ENCODE measurements around the gene THAP4.

The THAP4 gene

DNA sequence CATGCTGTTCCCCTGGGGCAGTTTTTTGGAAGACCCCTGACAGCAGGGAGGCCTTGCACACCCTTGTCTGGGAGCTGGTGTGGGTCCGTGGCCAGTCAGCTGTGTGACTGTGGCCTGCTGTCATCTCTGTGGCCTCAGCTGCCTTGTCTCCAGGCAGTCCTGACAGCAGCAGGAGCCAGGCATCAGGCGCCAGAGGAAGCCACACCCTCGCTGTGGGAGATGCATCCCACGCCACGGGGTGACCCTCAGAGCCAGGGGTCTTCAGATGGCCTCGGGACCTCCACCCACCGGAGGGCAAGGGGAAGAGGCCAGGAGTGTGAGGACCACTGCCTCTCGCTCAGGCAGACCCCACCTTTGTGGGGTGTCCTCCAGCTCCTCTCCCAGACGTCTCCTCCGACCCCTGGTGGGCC is 73.4 kb downstream of the THAP4 start:
- DNase-seq (ENCODE audit: low read depth) = no peak

DNA sequence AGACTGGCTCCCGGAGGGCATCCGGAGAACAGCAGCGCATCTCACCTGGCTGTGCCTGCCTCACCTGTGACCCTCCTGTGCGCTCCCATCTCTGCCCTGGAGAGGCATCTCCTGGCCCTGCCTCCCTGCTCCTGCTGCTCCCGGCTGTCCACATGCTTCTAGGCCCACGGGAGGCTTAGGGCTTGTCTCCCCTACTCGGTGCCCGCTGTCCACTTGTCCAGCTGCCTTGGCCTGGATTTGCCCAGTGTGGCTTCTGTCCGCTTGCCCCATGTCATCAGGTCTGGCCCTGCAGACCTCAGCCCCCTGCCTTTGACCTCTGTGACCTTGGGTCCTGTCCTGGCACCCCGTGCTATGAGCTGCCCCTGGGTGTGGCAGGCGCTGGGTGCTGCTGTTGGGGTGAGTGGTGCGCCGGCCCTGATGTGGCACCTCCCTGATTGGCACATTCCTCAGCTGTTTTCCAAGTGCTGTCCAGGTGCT is 73.9 kb downstream of the THAP4 start:
- no peak for DNase-seq (ENCODE audit: low read depth)

DNA sequence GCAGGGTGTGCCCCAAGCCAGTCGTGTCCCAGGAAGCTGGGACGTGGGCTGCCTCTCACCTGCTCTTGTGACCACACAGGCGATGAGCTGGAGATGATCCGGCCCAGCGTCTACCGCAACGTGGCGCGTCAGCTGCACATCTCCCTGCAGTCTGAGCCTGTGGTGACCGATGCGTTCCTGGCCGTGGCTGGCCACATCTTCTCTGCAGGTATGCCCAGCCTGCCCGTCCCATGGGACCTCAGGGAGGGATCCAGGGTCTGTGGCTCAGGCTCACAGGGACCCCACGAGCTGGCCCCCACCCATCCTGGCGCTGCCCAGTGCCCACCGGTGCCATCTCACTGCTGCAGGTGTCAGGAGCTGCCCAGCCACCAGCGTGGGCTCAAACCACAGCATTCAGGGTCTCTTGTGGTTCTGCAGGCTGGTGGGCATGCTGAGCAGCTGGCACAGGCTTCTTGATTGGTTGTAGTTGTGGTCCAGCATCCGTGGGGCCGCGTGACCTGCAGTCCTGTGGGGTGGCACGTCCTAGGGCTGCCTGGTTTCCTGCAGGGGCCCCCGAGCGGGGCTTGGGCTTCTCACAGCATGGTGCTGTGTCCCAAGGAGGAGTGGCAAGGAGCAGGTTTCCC is 74.6 kb downstream of the THAP4 start:
- DNase-seq (ENCODE audit: low read depth) = no peak

DNA sequence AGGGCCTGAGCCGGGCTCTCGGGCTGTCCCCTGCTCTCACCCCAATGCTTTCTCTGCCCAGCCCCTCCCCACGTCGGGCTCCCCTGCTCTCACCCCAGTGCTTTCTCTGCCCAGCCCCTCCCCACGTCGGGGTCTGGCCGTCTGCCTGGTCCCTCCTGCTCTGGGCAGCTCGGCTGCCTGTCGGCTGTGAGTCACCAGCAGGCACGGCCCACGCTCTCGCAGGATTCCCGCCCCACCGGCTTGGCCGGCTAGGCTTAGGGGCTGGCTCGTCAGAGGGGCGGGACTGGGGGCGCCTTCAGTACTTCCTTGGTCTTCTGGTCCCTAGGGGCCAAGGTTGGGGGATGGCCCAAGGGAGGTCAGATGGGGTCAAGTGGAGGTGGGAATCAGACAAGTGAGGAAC is 75.1 kb downstream of the THAP4 start:
- DNase-seq (ENCODE audit: low read depth) = no peak

DNA sequence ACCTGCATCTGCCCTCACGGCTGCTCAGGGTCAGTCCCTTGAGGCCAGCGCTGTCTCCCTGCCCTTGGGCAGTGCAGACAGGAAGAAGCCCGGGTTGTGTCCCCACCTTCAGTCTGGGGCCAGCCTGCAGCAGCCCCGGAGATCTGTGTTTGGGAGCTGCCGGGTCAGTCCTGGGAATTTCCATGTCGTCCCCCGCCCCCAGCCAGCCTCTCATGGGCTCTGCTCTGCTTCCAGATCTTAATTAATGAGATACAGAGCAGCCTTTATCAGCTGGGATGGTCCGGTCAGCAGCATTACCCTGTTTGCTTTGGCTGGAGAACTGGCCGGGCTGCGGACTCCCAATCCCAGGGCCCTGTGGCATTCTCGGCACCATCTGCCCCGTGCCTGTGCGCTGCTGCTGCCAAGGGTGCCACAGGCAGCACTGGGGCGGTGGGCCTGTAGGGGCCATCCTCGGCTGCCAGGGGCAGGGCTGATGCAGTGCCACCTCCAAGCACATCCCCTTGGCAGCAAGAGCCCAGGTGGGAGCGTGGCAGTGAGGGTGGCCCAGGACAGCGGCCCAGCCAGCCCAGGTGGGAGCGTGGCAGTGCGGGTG is 76.0 kb downstream of the THAP4 start:
- DNase-seq (ENCODE audit: low read depth) = no peak

DNA sequence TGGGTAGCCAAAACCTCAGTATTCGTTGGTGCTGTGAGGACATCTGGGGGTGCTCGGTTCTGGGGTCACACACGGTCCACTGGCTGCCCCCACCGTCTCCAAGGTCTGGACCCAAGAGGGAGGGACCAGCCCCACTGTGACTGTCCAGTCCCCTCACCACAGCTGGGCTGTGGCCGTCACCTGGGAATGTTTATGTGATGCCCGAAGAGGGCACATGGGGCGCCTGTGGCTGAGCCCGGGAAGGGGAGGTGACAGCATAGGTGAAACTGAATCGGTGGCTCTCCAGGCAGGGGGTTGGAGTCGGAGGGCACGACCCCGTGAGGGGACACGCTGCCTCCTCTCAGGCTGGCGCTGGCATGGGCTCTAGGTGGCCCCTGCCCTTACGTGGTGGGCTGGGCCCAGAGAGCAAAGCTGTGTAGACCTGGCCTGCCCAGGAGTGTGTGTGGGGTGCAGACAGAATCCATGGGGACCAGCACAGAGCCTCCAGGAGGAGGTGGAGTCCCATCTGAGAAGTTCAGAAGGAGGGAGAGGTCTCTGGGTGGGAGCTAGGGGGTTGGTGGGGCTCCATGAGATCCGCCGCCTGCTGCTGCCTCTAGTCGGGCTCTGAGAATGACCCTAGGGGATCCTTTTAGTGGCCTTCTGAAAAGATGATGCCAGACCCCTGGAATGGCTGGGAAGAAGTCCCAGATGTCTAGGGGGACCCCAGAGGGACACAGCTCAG is 76.6 kb downstream of the THAP4 start:
- no peak for DNase-seq (ENCODE audit: low read depth)

DNA sequence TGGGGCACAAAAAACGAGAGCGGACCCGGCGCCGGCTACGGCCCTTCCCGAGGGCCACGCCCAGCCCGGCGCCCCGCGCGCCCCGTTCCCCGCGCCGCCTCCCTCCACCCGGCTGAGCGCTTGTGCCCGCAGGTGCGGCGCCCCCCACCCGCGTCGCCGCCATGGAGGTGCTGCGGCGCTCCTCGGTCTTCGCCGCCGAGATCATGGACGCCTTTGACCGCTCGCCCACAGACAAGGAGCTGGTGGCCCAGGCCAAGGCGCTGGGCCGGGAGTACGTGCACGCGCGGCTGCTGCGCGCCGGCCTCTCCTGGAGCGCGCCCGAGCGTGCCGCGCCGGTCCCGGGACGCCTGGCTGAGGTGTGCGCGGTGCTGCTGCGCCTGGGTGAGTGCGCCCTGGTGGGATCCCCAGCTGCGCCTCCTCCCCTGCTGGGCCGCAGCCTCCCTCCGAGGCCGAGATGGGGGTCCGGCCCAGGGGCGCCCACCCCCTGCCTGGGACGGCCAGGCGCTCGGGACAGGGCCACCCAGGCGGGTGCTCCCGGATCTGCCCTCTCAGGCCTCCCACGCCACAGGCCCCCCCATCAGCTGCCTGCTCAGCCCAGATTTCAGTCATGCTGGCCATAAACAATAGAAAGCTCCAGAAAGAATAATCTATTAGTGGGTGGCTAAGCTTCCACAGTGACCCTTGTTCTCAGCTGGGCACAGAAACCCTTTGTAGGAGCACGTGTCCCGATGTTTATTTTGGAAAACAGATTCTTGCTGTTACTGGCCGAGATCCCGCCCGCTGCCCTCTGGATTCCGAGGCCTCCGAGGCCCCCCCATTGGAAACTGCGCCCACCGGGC is 77.4 kb downstream of the THAP4 start:
- DNase-seq (ENCODE audit: low read depth) = no peak

DNA sequence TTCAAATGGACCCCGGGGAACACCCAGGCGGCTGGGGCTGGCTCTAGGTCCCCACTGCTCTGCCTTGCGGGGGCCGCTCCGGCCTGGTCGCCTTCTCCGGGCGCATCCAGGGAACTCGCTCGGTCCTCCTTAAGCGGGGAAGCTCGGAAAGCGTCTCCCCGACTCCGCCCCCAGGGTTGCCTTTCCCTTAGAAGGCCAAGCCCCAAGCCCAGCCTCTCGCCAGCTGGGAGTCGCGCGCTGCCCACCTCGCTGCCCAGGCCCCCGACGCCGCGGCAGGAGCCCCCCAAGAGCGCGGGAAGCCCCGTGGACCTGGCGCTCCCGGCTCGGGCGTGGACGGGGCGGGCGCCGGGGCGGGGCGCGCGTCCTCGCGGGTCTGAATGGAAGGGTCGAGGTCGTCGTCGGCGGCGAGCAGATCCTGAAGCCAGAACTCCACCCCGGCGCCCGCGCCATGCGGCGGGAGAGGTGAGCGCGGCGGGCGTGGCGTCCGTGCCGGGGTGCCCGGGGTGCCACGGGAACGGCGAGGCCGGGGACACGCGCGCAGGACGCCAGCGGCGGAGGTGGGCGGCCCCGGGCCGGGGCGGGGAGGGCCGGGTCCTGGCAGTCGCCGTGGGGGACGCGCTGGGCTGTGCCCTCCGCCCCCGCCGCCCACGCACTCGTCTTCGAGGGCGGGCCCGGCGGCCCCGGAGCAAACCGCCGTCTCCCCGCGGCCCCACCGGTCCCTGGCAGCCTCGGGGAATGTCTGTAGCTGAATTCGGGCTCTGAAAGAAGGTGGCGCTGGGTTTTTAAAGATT is 78.2 kb downstream of the THAP4 start, which contains the start of gene BOK:
BOK (plus strand) TSS at position 214 of the 791 bp plus-strand sequence. CDS start 739 bp downstream, outside the sequence.
- no peak for DNase-seq (ENCODE audit: low read depth)

DNA sequence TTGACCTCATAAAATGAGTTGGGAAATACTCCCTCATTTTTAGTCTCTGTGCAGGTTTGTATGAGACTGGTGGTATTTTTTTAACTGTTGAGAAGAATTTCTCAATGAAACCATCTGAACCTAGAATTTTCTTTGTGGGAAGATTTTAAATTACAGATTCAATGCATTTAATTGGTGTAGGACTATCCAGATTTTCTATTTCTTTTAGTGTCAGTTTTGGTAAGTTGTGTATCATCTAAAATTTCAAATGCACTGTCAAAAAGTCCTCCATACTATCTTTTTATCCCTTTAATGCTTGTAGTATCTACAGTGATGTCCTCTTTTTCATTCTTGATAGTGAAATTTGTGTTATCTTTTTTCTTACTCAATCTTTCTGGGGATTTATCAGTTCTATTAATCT is 80.2 kb downstream of the THAP4 start:
- DNase-seq (ENCODE audit: low read depth) = no peak

DNA sequence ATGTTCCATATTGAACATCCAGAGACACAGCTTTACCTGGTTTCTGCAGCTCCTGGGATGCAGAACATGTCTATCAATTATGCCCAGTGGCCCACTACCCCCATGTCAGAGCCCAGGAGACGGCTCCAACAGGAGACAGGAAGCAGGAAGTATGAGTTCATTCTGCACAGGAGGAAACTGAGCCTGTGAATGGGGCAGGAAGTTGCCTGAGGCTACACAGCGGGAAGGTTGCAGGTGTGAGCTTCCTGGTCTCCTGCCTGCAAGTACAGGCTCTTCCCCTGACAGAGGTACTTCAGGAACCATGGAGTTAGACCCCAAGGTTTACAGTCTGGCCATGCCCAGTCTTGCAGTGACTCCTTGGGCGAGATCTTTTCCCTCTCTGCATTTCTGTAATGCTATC is 81.2 kb downstream of the THAP4 start:
- DNase-seq (ENCODE audit: low read depth) = no peak

DNA sequence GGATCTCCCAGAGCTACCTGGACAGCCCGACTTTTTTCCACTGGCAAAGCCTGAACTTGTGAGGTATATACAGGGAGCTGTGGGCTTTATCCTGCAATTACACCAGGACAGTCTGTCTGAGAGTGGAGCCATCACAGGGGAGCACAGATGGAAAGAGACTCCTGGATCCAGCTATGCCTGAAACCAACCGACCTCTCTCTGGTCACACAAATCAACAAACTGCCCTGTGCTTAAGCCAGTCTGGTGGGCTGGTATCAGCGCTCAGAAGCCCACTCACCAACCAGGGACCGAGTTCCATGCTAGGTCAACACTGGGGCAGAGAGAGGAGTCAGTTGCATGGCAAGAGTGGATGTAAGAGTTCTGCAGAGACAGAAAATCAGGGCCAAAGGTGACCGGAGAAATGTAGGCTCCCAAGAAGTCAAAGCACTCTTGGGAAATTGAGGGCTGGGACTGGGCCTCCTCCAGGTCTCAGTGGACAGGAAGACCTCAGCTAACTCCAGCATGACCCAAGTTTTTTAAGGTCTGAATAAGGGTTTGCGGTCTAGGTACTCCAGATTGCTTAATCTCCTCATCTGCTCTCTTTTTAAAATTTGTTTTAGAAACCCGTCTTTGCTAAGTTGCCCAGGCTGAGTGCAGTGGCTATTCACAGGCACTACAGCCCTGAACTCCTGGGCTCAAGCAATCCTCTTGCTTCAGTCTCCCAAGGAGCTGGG is 82.2 kb downstream of the THAP4 start:
- no peak for DNase-seq (ENCODE audit: low read depth)

DNA sequence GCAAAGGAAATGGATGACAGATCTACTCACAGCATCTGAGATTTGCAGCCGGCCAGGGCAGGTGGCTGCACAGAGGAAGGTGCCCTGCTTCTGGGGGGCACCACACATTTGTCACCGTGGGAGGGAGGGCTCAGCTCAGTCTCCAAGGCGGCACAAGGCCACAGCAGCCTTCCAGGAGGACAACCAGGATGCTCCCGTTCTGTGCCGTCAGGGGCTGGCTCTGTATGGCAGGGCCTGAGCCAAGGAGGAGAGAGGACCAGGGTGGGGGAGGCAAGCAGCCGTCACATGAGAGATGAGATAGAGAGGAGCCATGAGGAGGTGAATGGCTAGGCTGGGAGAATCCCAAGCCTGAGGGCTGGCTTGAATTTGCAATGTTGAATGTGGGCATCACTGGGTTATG is 83.0 kb downstream of the THAP4 start:
- no peak for DNase-seq (ENCODE audit: low read depth)

DNA sequence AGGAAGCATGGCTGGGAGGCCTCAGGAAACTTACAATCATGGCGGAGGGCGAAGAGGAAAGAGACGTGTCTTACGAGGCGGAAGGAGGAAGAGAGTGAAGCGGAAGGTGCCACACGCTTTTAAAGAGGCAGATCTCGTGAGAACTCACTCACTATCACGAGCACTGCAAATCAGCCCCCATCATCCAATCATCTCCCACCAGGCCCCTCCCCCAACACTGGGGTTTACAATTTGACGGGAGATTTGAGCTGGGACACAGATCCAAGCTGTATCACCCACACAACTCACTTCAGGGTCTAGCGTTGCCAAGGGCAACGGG is 83.5 kb downstream of the THAP4 start:
- no peak for DNase-seq (ENCODE audit: low read depth)

DNA sequence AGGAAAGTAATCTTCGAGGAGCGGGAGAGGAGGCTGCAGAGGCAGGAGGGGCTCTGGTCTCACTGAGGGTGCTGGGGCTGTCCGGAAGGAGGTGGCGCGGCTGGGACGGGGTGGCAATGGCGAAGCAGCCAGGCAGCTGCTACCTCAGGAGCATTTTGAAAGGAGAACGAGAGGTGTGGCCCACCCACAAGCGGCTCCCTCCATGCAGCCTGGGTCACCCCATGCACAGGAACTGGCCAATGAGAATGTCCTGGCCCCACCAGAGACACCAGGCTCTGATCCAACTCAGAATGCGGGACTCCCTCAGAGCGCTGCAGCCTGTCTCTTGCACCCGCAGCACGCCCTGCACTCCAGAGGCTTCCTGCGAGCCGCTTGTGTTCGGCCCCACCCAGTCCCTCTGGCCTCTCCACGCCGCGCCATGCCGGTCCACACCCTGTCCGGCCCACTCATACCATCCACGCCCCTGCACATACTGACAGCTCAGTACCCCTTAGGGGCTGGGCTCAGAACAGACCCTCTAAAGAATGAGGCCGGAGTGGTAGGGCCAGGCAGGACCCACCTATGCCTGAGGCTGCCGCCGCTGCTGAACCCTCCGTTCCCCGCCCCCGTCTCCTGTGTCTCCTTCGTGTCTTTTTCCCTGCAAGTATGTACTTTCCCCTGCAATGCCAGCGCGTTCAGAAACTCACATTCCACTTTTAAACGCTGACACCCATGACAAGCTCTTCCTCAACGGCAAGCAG is 84.8 kb downstream of the THAP4 start:
- no peak for DNase-seq (ENCODE audit: low read depth)

DNA sequence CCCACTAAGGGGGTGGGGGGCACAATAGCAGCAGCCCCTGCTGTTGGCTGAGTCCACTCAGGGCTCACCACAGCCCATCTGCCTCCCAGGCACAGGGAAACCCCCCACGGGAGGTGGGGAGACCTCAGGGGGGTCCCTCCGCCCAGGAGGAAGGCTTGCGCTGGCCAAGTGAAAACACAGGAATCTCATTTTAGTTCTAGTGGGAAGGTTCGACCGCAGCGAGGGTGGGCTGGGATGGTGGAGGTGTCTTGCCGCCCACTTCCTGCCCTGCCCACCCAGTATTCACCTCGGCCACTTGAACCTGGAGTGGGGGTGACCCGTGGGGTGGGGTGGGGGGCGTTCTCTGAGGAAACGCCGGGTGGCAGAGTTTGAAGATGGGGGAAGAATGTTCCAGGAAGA is 85.4 kb downstream of the THAP4 start:
- no peak for DNase-seq (ENCODE audit: low read depth)

DNA sequence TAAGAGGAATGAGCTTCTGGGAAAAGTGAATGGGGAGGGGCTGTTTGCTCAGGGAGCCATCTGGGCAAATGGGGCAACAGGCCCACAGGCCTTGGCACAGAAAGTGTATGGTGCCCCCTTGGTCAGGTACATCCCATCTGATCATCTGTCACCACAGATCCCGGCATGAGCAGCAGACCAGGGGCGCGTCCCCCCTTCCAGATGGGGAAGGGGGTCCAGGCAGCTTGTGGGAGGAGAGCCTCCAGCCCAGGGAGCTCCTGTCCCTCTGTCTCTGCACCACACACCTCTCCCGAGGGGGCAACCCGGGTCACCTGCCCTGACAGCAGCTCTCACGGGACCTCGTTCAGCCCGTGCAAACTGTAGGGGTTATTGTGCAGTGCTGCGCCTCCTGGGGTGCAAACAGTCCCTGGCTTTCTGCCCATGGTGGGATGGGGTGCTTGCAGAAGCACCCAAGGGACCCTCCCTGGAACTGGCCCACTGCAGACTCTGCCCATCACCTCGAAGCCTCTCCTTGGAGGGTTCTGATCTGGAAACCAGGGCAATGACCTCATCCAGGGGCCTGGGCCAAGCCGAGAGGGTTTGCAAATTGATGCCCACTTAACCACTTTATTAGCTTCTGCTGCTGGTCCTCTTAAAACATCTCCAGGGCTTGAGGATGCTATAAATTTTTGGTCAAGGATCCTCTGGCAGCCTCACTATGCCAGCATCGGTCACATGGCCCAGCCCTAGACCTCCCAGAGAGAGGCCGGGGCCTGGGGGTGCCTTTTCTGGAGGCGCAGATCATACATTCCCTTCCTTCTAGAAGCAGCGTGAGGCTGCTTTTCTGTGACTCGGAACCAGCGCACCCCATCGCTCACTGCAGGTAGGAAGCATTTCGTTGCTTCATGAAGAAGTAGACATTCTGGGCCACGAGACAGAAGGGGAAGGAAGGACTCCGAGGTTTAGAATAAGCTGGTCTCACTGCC is 86.1 kb downstream of the THAP4 start:
- DNase-seq (ENCODE audit: low read depth) = no peak

DNA sequence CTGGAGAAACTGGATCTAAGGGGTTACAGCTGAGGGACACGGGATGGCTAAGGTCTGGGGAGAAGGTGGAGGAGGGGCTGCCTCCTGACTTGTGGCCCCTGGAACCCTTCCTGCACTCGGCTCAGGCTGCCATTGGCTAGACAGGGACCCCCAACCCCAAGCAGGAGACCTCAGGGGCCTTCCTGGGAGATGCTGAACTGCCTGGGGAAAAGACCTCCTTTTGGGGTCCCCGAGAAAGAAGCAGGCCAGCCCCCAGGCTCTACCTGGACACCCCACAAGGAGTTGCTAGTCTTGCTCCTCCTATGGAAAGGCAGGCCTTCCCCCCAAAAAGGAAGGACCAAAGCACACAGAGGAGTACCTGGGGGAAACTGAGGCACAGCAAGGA is 88.5 kb downstream of the THAP4 start:
- no peak for DNase-seq (ENCODE audit: low read depth)

DNA sequence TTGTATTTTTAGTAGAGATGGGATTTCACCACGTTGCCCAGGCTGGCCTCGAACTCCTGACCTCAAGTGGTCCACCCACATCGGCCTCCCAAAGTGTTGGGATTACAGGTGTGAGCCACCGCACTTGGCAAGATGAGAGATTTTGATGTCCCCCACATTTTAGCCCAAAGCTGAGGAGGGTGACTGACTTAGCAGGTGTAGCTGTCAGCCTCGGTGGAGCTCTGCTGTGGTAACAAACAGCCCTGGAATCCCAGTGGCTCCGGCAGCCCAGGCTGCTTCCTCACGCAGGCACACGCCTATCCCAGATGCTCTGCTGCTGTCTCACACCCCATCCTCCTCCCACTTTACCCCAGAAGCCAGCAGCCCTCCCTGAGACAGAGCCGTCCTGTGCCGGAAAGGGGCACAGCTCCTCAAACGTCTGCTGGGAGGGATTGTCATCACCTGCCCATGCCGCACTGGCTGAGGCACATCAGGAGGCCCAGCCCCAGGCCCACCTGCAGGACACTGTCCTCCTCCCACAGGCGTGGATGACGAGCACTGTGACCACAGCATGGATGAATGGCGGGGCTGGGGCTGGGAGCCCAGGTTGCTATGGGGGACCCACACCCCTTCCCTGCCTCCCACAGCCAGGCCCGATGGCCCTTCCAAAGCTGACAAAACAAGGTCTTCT is 89.0 kb downstream of the THAP4 start:
- DNase-seq (ENCODE audit: low read depth) = no peak
